NCI-H748 (cell line): Measurements from ENCODE around the gene KMT2B.
"Not testable (repeated sequence)": the region's sequence is repeated elsewhere in the genome, so short reads cannot be mapped to it uniquely, and the experiment has no call there.

Experiments used
- DNase-seq: peaks from one replicate; lab custom pipeline; 2025; ENCODE audit not compliant: unreplicated experiment; lab: John Stamatoyannopoulos, UW

The KMT2B gene

DNA sequence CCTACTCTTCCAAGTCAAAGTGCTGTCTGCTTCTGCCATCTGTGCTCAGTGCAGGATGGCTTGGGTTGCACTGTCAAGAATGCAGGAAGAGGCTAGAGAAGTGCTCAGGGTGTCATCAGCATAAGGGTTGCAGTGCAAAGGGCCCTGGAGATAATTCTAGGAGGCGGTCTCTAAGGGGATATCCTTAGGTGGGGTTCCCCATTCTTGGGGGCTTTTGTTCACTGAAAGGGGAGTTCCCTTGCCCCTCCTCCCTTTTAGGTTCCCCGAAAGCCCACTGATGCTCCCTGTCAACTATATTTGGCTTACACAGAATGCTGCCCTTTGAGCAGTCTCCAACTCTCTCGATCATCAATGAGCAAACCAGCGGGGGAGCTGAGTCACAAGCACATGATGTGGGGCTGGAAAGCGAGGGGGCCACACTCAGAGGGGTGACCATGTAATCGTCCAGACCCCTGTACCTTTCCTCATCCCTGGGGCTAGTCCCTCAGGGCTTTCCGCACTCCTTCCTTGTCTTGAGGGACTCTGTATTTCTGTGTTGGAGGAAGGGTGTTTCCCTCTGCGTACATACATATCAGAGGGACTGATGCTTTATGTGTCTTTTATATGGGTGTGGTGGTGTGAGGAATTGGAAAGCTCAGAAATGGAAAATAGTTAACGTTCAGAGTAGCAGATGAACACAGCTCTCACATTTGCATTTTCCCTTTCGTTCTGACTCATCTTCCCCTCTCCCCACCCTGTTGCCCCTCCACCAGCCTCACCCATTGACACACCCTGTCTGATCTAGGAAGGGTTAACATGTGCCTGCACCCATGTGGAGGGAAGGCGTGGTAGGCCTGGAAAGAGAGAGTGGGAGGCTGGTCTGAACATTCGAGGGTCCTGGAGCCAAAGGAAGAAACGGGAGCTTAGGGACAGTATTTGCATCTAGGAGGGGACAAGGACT is 6.7 kb upstream of the KMT2B start:
- no peak for DNase-seq

DNA sequence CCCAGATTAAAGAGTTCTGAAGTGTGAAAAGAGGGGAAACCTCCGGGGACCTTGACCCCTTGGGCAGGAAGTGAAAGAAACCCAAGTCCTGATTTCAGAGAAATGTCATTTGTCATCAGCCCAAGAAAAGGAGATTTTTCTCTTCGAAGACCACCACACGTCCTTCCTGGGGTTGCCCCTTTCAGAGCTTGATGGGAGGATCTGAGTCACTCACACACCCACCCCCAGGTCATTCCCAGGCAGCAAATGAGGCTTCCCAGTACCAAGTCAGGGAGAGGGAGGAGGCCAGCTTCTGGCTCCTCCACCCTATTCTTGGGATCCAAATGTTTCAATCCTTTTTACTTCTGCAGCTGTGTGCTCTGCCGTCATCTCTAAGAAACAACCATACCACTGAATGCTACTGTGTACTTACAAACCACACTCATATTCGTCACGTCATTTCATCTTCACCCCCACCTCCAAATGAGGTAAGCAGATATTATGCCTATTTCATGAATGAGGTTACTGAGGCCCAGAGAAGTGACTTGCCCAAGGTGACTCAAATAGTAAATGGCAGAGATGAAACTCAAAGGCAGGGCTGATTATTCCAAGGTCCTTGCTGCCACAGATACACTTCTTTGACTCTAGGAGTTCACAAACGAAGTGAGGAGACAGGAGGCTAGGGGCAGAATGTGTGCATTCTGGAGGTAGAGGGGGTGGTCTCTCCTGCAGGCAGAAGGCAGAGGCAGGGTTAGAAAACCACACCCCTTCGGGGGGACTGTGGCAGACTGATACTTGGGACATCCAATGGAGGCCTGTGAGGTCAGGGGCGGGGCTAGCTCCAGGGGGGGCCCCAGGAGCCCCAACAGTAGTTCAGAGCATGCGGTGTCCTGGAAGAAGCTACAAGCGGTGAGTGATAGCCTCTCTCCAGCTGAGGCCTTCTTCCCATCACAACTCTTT is 5.0 kb upstream of the KMT2B start:
- no peak for DNase-seq

DNA sequence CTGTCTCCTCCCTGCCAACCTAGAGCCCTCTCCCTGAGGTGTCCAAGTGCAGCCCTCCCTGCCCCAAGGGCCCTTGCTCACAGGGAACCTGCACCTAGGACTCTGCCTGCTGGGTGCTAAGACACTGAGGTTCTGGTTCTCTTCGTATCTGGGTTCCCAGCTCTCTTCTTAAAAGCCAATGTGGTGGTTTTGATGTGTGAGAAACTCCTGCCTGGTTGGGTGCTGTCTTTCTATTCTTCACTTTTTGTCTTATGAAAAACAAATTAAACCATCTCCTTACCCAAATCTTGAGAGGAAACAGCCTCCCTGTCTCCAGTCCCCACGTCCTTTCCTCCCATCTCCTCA is 4.3 kb upstream of the KMT2B start:
- DNase-seq = no peak

DNA sequence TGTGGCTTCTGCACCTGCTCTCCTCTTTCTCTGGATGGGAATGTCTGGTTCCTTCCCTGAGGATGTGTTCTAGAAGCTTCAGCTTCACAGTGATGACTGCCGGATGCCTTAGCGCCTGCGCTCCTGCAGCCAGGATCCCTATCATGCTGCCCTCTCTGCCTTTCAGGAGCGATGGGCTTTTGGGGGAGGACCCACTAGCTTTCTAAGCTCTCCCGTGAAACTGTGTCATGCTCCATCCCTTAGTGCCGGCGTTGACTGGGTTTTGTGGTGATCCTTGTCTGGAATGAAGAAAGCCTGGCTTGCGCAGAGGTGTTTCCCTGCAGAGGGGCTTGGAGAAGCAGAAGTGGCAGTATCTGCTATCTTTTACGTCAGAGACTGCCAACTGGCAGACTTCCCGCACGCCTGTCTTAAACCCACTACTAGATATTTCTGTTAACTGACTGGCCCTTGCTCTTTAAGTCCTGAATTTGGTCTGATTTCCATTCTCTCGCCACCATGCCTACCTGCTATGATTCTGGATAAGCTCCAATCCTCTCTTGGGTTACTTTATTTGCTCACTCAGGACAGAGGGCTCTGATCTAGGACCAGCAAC is 3.8 kb upstream of the KMT2B start:
- DNase-seq = no peak

DNA sequence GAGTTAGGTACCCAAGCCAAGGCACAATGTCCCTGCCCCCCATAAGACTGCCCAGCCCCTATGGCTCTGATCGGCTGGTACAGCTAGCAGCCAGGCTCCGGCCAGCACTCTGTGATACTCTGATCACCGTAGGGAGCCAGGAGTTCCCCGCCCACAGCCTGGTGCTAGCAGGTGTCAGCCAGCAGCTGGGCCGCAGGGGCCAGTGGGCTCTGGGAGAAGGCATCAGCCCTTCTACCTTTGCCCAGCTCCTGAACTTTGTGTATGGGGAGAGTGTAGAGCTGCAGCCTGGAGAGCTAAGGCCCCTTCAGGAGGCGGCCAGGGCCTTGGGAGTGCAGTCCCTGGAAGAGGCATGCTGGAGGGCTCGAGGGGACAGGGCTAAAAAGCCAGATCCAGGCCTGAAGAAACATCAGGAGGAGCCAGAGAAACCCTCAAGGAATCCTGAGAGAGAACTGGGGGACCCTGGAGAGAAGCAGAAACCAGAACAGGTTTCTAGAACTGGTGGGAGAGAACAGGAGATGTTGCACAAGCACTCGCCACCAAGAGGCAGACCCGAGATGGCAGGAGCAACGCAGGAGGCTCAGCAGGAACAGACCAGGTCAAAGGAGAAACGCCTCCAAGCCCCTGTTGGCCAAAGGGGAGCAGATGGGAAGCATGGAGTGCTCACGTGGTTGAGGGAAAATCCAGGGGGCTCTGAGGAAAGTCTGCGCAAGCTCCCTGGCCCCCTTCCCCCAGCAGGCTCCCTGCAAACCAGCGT is 3.0 kb upstream of the KMT2B start:
- DNase-seq = peak; percentile 19

DNA sequence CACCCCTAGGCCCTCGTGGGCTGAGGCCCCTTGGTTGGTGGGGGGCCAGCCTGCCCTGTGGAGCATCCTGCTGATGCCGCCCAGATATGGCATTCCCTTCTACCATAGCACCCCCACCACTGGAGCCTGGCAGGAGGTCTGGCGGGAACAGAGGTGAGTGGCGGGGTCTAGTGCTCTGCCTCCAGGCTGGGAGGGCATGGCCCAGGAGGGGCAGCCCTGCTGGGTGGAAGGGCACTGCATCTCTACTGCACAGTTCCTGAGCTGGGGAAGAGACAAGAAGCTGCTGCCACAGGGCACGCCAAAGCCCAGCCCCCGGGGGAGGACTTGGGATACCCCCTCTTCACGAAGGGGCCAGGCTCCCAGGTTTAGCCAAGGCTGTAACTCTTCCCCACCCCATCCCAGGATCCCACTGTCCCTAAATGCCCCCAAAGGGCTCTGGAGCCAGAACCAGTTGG is 2.4 kb upstream of the KMT2B start:
- DNase-seq = no peak

DNA sequence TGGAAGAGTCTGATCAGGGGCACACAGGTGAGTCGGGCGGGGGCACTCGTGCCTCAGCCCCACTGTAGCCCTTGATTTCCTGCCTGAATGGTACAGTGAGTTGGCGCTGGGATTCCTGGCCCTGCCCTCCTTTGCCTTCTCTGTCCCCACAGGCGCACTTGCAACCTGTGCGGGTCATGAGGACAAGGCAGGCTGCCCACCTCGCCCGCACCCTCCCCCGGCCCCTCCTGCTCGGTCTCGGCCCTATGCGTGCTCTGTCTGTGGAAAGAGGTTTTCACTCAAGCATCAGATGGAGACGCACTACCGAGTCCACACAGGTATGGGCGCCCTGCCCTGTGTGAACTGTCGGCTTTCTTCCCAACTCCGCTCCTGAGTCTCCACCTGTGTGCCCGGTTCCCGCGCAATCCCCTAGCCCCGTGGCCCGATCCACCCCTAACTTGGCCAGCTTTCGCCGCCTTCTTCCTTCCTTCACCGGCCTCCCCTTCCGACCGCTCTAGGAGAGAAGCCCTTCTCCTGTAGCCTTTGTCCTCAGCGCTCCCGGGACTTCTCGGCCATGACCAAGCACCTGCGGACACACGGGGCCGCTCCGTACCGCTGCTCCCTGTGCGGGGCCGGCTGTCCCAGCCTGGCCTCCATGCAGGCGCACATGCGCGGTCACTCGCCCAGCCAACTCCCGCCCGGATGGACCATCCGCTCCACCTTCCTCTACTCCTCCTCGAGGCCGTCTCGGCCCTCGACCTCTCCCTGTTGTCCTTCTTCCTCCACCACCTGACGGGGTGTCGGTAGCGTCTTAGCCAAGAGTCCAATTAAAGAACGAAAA is 1.6 kb upstream of the KMT2B start:
- peak; percentile 80 for DNase-seq

DNA sequence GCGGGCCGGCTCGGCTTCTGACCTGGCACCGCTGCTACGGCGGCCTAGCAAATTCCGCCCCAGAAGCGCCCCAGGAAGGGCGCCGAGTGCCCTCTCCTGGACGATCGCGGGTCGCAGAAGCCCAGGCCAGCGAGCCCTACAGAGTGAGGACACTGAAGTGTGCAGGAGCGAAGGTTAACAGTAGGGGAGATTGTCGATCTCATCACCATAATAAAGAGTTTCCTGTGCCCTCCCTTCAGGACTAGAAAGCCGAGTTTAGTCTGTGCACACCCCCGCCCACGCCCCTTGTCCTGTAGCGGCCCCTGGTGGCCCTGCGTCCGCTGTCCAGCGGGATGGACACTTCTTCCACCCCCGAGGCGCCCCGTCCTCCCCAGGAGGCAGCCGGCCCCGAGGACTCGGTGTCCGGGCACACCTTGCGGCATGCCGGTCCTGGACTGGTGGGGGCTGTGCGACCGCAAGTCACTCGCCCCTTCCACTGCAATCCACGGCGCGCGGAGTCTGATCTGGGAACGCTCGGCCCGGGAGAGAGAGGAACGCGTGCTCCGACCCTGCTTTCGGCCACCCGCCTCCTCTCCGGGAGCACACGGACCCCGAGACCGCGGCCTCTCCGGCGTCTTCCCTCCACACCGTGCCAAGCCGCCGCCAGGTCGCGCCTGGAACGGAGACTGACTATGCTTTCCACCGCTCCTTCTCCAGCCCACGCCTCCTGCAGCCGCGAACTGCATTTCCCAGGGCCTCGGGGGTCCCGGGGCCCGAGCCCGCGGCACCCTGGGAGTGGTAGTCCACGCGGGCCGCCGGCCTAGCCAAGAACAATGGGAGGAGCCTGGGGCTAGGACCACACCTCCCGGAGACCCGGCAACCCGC is 770 bp upstream of the KMT2B start:
- peak; percentile 97 for DNase-seq

DNA sequence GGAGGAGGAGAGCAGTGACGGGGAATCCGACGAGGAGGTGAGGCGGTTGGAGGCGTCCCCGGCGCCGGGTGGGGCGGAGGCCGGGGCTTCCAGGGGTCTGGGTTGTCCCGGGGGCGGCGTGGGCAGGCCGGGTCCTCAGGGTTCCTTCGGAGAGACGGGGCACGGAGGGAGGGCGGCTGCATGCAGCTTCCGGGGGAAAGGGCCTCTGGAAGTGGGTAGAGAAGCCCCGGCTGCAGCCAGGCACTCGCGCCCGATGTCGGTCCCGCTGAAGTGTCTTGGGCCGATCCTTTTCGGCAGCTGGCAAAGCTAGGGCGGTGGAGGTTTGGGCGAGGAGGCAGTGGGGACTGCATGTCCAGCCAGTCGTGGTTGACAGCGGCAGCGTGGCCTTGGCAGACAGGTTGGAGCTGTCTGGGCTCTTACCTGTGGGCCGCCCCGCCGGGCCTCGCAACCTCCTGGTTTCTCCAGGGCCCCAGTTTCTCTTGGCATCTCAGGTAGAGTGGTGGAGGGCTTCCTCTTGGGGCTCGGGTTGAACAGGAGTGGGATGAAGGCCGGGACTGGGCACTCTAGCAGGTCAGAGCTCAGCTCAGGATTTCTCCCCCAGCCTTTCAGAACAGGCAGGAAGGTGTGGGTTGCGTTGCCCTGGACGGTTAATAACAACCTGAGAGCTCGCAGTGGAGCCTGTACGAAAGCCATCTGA is 690 bp downstream of the KMT2B start:
- DNase-seq = peak; percentile 45

DNA sequence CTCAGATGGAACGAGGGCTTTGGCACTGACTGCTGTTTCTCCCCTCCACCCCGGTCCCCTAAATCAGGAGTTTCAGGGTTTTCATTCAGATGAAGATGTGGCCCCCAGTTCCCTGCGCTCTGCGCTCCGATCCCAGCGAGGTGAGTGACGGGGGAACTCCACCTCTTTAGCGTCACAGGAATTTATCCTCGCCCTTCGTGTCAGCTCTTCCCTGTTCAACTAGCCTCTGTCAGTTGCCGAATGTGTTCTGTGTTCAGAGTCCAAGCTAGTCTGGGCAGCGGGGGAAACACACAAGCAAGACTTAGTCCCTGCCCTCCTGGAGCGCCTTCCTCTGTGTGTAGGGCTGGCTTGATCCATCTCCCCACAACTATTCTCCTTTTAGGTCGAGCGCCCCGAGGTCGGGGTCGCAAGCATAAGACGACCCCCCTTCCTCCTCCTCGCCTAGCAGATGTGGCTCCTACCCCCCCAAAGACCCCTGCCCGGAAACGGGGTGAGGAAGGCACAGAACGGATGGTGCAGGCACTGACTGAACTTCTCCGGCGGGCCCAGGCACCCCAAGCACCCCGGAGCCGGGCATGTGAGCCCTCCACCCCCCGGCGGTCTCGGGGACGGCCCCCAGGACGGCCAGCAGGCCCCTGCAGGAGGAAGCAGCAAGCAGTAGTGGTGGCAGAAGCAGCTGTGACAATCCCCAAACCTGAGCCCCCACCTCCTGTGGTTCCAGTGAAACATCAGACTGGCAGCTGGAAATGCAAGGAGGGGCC is 1.8 kb downstream of the KMT2B start:
- DNase-seq = no peak

DNA sequence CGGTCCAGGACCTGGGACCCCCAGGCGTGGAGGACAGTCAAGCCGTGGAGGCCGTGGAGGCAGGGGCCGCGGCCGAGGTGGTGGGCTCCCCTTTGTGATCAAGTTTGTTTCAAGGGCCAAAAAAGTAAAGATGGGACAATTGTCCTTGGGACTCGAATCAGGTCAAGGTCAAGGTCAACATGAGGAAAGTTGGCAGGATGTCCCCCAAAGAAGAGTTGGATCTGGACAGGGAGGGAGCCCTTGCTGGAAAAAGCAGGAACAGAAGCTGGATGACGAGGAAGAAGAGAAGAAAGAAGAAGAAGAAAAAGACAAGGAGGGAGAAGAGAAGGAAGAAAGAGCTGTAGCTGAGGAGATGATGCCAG is 2.3 kb downstream of the KMT2B start:
- no peak for DNase-seq

DNA sequence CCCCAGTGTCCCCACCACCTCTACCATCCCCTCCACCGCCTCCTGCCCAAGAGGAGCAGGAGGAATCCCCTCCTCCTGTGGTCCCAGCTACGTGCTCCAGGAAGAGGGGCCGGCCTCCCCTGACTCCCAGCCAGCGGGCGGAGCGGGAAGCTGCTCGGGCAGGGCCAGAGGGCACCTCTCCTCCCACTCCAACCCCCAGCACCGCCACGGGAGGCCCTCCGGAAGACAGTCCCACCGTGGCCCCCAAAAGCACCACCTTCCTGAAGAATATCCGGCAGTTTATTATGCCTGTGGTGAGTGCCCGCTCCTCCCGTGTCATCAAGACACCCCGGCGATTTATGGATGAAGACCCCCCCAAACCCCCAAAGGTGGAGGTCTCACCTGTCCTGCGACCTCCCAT is 2.8 kb downstream of the KMT2B start:
- DNase-seq = no peak

DNA sequence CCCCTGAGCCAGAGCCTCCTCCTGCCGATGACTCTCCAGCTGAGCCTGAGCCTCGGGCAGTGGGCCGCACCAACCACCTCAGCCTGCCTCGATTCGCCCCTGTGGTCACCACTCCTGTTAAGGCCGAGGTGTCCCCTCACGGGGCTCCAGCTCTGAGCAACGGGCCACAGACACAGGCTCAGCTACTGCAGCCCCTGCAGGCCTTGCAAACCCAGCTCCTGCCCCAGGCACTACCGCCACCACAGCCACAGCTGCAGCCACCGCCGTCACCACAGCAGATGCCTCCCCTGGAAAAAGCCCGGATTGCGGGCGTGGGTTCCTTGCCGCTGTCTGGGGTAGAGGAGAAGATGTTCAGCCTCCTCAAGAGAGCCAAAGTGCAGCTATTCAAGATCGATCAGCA is 3.6 kb downstream of the KMT2B start:
- DNase-seq = no peak

DNA sequence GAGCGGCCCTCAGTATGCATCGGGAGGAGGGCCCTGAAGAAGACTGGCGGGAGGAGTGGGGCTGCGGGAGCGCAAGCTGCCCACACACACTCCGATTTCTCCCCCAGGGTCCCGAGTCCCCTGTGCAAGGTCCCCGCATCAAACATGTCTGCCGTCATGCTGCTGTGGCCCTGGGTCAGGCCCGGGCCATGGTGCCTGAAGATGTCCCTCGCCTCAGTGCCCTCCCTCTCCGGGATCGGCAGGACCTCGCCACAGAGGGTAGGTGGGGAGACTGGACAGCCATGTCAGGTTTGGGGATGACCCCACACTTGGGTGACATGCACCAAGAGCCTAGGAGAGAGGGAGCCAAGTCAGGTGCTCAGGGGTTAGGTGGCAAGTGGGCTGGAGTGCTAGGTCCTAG is 4.7 kb downstream of the KMT2B start:
- no peak for DNase-seq

DNA sequence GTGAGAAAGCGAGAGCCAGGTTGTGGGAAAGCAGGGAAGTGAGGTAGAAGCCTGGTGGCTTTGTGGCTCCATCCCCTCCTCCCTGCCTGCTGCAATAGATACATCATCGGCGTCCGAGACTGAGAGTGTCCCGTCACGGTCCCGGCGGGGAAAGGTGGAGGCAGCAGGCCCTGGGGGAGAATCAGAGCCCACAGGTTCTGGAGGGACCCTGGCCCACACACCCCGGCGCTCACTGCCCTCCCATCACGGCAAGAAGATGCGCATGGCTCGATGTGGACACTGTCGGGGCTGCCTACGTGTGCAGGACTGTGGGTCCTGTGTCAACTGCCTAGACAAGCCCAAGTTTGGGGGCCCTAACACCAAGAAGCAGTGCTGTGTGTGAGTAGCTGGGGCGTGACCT is 5.1 kb downstream of the KMT2B start:
- no peak for DNase-seq

DNA sequence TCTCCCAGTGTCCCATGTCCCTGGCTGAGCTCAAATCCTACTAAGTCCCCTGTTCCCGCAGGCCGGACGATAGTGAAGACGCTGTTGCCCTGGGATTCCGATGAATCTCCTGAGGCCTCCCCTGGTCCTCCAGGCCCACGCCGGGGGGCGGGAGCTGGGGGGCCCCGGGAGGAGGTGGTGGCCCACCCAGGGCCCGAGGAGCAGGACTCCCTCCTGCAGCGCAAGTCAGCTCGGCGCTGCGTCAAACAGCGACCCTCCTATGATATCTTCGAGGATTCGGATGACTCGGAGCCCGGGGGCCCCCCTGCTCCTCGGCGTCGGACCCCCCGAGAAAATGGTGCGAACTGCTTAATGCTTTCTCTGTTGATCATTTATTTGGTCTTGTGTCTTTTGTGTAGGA is 5.9 kb downstream of the KMT2B start:
- DNase-seq = no peak

DNA sequence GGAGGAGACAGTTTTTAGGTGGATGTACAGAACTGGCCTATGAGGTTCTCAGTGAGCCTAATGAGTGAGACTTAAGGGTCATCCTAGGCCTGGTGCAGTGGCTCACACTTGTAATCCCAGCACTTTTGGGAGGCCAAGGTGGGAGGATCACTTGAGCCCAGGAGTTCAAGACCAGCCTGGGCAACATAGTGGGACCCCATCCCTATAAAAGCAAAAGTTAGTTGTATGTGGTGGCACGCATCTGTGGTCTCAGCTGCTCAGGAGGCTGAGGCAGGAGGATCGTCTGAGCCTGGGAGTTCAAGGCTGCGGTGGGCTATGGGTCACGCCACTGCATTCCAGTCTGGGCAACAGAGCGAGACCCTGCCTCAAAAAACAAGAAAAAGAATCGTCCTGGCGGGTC is 6.3 kb downstream of the KMT2B start:
- DNase-seq = not testable (repeated sequence)

DNA sequence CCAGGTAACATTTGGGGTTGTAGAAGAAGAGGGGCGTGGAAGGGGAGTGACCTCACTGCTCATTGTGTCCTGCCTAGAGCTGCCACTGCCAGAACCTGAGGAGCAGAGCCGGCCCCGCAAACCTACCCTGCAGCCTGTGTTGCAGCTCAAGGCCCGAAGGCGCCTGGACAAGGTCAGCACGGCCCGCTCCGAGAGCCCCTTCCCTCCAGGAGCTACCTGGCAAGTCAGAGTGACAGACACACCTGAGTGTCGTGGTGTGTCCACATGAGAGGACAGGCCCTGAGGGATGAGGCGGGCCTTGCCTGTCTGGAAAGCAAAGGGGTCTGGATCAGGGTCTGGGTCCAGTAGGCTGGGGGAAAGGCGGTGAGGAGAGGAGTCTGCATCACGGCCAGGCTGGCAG is 6.8 kb downstream of the KMT2B start:
- DNase-seq = no peak
